HG03135 (cell line): ENCODE data around the gene LMNA.

Source experiments
- ATAC-seq: cut with Tn5 transposase; IDR thresholded peaks from one replicate; pipeline ENCODE4 v1.9.1; 2021; ENCODE audit warnings: mild to moderate bottlenecking, moderate library complexity; ENCODE audit not compliant: unreplicated experiment

The LMNA gene

DNA sequence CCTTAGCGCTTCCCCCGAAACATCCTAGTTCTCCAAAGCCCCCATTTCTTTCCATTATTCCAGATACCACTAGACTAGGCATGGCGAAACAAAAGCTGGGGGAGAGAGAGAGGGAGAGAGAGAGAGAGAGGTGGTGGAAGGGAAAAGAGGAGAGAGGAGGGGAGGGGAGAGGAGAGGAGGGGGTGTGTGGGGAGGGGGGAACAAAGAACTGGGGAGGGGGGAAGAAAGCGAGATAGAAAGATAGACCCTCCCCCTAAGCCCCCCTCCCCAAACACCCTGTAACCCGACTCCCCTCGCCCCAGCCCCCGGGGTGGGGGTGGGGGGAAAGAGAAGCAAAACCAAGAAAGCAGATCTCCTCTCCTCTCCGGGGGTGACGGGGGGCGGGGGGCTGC, 32.6 kb upstream of the LMNA start:
- no peak for ATAC-seq

DNA sequence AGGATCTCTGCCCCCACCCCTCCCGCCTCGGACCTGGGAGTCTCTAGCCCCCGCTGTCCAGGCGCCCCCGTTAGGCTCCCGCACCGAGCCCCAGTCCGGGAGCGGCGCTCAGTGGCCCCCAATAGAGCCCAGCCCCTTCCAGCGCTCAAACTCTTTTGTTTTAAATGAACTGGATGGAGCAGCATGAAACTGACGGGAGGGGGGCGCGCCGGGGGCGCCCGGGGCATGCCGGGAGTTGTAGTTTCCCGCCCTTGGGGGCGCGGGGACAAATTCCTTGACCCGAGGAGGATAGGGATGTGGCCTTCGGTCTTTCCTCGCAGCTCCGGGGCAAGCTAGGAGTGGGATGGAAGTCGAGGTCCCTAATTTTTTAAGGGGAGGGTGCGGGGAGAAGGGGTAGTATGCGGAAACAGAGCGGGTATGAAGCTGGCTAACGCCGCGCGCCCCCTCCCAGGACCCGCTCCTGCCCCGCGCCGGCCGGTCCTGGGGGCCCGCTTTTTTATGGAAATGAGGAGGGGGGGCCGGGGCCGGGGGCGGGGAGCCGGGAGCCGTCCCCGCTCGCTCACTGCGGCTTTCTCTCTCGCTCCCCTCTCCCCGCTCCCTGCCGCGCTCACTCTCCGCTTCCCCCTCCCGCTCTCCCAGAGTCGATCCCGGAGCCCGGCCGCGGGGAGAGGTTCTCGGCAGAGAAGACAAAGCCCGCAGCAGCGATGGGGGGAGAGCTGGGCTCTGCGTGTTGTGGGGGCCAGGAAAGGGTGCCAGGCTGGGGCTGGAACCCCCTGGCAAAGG, 32.0 kb upstream of the LMNA start, which contains the start of gene MEX3A:
TSS of gene MEX3A (minus strand) at position 157 of the 783 bp plus-strand sequence. CDS start 467 bp downstream, outside the sequence.
- ATAC-seq = peak; percentile 59

DNA sequence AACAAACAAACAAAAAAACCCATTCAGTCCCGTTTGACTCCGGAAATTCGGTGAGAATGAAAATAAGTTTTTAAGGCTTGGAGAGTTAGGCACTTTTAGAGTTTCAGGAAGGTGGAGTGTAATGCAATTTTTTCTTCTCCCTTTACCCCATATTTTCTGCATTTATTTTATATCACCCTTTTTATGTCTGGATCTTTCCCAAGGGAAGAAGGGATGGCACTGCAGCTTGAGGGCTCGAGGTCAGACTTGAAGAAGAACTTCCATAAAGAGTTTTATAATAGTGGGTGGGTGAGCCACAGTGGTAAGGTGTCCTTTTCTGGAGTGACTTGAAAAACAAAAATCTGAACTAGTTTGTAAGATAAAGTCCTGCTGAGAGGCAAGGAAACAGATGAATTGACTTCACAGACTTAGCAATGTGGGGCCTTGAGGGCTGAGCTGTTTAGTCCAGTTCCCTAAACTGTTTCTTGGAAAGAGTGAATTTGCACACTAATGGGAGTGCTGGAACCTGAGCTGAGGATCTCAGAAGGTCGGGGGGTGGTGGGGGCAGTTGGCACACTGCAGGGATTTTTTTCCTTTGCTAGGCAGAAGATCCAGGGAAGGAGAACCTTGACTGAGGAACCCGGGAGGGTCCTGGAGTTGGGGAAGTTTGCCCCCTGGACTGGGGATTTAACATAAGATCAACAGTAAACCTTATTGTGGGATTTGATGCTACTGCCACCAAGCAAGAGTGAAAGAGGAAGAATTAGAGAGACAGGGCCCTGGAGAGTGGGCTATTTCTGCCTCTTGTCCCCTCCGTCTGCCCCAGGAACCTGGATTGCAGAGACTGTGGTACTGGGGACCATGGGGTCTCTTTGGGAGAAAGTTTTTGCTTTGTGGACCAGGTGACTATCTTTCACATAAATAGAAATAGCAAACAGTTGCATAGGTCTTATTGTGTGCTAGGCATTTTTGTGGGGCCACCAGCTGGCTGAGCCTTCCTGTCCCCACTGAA, 30.4 kb upstream of the LMNA start:
- ATAC-seq = no peak

DNA sequence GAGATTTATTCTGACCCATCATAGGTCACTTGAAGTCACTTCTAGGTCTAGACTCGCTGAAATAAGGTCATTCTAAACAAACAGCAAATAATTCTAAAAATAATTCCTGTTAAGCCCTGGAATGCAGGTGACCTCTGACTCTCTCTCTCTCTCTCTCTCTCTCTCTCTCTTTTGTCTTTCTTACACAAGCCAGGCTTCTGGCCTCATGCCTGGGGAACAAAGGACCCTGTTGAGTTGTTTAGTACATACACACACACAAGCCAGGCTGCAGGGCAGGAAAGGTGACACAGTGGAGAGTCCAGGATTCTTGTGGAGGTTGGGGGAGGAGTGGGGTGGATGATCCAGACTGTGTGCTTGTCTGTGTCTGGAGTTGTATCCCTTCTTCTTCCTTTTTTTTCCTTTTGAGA, 28.3 kb upstream of the LMNA start:
- ATAC-seq = no peak

DNA sequence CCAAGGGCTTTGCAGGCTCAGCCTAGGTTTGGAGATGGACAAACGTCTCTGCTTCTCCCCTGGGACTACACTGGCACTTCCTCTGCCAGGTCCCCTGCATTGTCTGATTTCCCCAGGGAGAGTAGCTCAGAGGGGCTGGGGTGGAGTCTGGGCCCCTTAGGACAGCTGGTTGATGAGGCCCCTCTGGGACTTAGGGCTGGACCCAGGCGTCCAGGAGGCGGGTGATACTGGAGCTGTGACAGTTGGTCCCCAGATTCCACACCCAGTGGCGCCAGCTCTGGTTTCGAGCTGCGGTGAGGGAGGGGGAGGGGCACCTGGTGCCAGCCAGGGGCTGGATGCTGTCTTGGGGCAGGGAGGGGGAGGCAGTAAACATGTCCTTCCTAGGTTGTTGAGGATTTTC, 24.8 kb upstream of the LMNA start:
- ATAC-seq = no peak

DNA sequence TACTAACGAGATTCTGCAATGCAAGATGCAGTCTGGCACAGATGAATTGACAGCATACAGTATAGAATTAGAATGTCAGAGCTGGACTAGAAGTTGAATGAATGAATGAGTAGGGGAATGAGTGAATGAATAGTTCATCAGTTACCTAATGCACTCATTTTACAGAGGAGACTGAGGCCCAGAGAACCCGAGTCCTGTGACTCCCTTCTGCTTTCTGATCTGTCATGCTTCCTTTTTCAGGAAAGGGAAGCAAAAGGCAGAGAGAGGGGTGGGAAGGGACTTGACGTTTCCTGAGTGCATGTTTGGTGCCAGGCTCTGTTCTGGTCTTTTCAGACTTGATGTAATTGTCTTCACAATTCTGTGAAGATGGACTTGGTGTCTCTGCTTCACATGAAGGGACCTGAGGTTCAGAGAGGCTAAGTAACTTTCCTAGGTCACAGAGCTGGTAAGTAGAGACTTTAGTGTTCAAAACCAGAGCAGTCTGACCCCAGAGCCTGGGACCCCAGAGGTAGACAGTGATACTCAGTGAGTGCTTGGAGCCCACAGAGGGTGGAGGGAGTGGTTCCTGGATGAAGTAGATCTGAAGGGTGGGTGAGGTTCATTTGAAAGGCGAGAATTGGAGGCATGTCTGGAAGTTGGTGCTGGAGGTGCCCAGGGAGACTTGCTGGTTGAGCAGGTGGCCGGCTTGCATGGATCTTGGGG, 24.2 kb upstream of the LMNA start:
- peak; percentile 8 for ATAC-seq

DNA sequence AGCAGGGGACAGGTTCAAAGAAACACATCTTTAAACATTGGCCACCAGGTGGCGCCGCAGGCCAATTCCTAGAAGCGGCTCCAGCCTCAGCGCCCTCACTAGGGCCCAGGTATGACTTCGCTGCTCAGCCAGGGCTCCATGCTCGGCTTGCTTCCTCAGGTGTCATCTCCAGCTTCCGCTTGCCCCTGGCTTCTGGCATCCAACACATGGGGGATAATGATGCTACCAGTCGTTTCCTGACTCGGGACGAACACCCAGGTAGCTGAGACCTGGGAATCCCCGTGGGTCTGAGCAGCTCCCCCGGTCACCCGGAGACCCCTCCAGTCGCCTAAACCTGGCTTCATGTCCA, 23.7 kb upstream of the LMNA start:
- ATAC-seq = peak; percentile 68

DNA sequence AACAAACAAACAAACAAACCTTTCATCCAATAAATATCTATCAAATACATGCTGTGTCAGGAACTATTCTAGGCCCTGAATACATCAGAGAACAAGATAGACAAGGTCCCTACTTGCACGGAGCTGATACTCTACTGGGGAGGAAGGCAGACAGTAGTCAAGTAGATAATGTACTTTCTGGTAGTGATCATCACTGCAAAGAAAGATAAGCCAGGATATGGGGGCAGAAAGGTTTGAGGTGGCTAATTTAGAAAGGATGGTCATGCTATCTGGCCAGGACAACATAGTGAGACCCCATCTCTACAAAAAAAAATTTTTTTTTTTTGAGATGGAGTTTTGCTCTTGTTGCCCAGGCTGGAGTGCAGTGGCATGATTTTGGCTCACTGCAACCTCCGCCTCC, 22.9 kb upstream of the LMNA start:
- no peak for ATAC-seq

DNA sequence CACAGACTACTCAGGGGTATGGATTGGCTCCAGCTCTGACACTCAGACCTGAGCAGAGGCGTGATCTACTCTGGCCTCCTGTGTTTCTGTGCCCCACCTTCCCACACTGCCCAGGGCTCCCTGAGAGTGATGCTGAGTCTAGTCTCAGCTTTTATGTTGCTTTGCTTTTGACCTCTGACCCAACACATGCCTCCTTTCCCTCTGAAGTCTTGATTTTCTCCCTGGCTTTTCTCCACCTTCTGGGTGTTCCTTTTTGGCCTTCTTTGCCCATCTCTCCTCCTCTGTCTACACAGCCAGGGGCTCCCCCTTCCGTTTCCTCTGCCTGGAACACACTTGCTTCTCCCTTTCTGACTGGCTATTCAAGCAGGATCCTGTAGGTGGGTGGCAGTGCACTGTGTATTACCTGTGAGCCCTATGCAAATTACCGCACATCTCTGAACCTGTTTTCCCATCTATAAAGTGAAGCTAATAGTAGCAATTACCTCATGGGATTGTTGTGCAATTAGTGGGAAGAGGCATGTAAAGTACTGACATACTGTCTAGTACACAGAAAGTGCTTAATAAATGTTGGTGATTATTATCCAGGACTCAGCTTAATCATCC, 18.5 kb upstream of the LMNA start:
- ATAC-seq = no peak

DNA sequence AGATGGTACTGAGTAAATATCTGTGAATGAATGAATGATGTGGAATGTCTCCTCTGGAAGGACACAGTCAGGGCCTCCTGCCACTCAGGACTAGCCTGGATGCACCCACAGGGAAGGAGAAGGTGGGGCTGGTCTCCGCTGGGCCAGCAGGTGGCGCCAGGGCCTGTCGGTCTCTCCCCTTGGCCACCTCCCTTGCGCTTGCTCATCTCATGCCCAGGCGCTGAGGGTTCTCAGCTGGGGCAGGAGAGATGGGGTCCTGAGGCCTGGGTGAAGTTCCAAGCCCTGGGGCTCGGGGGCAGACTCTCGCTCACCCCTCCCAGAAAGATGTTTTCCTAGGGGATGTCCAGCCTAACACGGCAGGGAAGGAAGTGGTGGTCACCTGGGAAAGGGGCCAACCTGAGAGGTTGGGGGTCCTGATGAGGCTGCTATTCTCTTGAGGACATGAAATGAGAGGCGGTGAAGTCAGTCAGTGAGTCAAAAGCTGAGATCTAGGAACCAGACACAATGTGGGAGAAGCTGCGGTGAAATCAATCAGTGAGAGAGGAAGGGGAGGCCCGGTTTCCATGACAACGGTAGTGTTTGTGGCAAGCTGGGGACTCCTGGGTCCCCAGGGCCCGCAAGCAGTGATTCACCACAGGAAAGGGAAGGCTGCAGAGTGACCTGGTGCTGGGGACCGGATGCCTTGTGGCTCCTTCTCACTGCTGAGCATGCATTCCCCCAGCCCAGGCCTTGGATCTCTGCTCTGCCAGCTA, 17.7 kb upstream of the LMNA start:
- peak; percentile 62 for ATAC-seq

DNA sequence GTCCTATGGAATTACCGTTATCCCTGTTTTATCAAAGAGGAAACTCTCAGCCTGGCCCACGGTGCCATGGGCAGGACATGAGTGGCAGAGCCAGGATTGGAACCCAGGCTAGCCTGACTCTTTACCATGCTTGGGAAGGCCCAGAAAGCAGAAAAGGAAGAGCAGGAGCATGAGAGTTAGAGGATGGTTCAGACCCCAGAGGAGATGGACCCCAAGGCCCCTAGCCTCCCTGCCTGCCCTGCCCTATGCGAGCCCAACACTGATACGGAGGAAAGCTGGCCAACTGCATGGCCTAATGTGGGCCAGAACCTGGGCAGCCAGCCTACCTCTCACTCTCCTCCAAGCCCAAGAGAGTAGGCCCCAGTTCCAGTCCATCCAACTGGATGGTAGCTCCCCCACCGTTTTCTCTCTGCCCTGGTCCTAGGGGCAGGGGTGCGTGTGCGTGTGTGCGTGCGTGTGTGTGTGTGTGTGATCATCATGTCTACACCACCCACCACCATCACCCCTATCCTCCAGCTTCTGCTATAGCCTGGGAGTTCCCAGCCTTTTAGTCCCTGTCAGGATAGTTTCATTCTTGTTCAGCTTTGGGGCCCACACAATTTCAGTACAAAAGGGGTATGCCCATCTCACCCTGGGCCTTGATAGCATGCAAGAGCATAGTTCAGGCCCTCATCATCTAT, 16.9 kb upstream of the LMNA start:
- ATAC-seq = no peak

DNA sequence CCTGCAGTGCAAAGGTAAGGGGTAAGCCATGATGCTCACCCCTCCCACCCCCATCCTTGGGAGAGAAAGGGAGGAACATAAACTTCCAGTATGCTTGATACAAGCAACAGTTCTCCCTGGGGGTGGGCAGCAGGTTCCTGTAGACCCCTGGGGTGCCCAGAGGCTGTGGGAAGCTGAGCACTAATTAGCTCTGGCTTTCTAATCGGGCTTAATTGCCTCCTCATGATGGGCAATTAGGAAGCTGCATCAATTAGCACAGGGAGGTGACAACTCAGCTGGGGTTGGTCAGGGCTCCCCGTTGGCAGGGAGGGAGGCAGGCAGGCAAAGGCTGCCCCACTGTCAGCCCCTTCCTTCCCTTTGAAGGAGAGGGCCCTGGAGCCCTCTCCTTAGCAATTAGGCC, 15.7 kb upstream of the LMNA start:
- no peak for ATAC-seq

DNA sequence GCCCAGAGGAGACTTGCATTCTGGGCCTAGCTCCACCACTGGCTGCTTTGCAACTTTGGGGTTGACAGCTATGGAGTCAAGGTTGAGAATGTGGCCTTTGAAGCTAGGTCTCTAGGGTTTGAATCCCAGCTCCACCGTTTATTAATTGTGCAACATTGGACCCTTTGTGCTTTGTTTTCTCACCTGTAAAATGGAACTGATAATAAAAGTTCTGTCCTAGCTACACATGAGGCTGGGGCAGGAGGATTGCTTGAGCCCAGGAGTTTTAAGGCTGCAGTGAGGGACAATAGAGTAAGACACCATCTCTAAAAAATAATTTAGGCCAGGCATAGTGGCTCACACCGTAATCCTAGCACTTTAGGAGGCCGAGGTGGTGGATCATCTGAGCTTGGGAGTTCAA, 15.2 kb upstream of the LMNA start:
- ATAC-seq = no peak

DNA sequence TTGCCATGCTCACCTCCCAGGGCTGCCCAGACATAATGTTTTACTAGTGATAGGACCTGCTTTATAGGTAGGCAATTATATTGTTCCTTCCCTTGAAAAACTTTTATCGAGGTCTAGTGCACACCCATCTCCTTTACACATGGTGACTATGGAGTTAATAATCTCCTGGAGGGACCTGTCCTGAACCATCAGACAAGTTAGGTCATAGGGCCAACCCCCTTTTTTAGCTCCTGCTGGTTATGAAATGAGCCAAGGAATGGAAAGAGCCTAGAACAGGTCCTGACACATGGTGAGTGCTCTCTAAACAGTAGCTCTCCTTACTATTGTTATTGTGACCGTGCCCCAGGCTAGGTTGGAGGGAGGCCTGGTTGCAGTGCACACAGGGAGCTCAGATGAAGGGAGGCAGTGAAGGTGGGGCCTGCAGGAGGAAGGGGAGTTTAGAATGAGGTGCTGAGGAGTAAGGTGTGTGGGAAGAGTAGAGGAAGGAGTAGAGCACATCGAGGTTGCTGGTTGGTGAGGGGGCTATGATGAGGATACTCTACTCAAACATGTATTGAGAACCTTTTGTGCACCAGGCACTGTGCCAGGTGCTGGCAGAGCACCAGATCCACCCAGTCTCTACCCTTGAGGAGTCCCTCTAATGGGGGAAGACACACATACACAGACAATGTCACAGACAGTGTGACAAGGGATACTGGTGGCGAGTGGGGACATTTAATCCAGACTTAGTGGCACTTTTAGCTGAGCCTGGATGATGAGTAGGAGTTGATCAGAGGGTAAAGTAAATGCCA, 14.1 kb upstream of the LMNA start:
- no peak for ATAC-seq

DNA sequence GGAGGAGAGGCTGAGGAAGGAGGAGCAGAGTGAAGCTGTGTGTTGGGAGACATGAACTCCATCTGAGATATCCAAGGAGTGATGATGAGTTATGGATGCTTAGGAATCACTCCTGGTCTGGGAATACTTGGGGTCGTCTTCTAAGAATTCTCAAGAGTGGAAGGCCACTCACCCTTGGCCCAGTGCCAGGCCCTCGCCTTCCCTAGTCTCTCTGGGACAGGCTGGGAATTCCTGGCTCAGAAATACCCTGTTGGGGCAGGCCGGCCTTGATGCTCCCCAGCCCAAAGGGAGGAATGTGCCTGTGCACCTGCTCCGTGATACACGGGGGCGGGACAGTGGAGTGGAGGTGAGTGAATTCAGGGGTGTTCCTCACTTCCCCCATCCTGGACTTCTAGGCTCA, 12.6 kb upstream of the LMNA start:
- no peak for ATAC-seq

DNA sequence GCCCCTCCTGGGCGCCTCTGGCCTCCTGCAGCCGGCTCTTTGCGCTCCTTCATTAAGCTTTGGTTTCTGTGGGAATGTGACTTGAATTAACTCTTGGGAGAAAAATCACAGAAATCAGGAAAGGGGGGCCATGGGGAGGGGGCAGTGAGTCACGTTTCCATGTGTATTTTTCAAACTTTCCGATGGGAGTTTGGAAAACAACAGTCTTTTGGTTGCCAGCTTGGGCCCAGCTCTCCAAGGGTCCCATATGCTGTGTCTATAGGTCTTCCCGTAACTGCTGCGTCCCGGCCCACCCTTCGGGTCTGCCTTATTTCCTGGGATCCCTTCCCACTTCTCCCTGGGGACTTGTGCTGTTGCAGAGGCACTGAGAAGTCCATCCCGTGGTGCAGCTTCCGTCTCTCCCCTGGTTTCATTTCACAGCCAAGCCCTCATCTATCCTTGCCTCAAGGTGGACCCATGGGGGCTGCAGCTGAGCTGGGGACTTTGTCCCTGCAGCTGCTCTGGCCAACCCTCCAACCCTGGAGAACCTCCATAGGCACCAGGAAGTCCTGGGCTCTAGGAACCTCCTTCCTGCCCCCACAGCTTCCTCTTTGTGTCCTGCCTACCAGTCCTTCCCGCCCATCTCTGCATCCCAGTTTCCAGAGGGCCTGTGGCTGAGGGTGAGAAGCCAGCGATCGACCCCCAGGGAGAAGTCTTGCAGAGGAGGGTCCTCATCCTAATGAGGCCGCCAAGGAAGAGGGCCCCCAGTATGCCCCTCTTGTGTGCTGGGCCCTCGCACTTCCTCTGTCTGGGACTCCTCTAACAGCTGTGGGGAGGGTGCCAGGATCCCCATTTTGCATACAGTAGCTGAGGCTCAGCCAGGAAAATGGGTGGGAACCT, 11.6 kb upstream of the LMNA start:
- no peak for ATAC-seq

DNA sequence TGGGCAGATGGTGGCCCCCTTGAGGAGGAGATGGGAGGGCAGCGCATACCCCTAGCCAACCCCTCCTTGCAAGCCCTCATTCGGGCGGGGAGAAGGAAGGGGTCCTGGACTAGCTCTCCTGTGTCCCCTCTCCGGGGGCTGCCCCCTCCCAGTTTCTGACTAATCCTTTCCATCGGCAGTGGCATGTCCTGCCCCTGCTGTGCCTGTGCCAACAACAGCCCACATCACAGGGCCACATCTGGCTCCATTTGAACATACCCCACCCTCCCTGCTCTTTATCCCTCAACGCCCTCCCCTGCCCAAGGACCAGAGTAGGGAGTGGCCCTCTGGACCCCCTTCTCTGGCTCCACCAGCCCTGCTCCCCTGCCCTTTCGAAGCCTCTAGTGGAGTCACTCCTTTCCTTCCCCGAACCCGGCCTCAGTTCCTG, 11.0 kb upstream of the LMNA start:
- no peak for ATAC-seq
